H1 (cell line): ENCODE data around the gene TIAM2. TPM values are rescaled to one million over a fixed set of nuclear protein-coding genes. Genes with fewer than 3 reads are reported as not detected.

ENCODE experiments used
- CTCF ChIA-PET: fragments of 300-600 bp; sonication (Branson Sonifier 250); formaldehyde crosslinking; loops from one replicate; lab custom pipeline; 2021; ENCODE audit not compliant: partially characterized antibody; lab: Charles Lee
- POLR2A ChIA-PET: fragments of 300-600 bp; sonication (Branson Sonifier 250); formaldehyde crosslinking; loops from one replicate; lab custom pipeline; 2021; ENCODE audit warnings: inconsistent platforms; ENCODE audit not compliant: partially characterized antibody; lab: Charles Lee
- DNase-seq, 2 experiments: peaks; one replicate each; pipeline versions ENCODE4 v3.0.0 to v3.0.0-alpha.2; 2010 to 2022; ENCODE audit warnings: low spot score in 2 of 2, low read depth in 1 of 2, mixed read lengths in 1 of 2
- FAIRE-seq: peaks from 2 replicates; lab custom pipeline; 2011; peaks lifted over from hg19 to GRCh38; lab: Jason Lieb, UNC
- H2AFZ ChIP-seq: 2 replicates; pipeline ENCODE4 v1.8.1; 2012; ENCODE audit warnings: low read length, inconsistent platforms
- H2AK5ac ChIP-seq: 2 replicates; pipeline ENCODE4 v1.6.1; 2013; ENCODE audit warnings: low read depth, low read length
- H2BK120ac ChIP-seq: replicated peaks from 2 replicates; pipeline ENCODE3; 2013; ENCODE audit warnings: low read depth, low read length, inconsistent platforms
- H2BK12ac ChIP-seq: 2 replicates; pipeline ENCODE4 v1.6.1; 2013; ENCODE audit warnings: low read depth, low read length
- H2BK15ac ChIP-seq: 2 replicates; pipeline ENCODE4 v1.6.1; 2013; ENCODE audit warnings: low read length
- H2BK20ac ChIP-seq: 2 replicates; pipeline ENCODE4 v1.6.1; 2013; ENCODE audit warnings: low read length
- H2BK5ac ChIP-seq: 2 replicates; pipeline ENCODE4 v1.6.1; 2013; ENCODE audit warnings: low read depth, low read length
- H3K14ac ChIP-seq: 2 replicates; pipeline ENCODE4 v1.6.1; 2013; ENCODE audit warnings: inconsistent platforms; ENCODE audit not compliant: insufficient read length
- H3K18ac ChIP-seq: 2 replicates; pipeline ENCODE4 v1.6.1; 2013; ENCODE audit warnings: low read length; ENCODE audit errors: extremely low read depth
- H3K23ac ChIP-seq: 2 replicates; pipeline ENCODE4 v1.6.1; 2013; ENCODE audit warnings: inconsistent platforms; ENCODE audit not compliant: insufficient read length
- H3K23me2 ChIP-seq: 2 replicates; pipeline ENCODE4 v1.6.1; 2013; ENCODE audit warnings: low read depth, low read length
- H3K27ac ChIP-seq: 2 replicates; pipeline ENCODE4 v1.6.1; 2011; ENCODE audit warnings: low read depth, low read length, inconsistent platforms
- H3K27me3 ChIP-seq, 4 experiments: replicated peaks in 1 of 4; 1 replicate in 1 of 4; 2 replicates in 3 of 4; pipeline versions ENCODE4 v1.6.1 to v1.8.1; 2011 to 2013; ENCODE audit warnings: low read length in 3 of 4, mild to moderate bottlenecking in 3 of 4, inconsistent platforms in 2 of 4, mixed read lengths in 2 of 4, moderate library complexity in 1 of 4; ENCODE audit not compliant: control insufficient read depth in 3 of 4, insufficient read depth in 3 of 4; ENCODE audit errors: extremely low read depth in 1 of 4
- H3K36me3 ChIP-seq, 4 experiments: 2 replicates each; pipeline versions ENCODE4 v1.6.1 to v1.8.1; 2011 to 2013; ENCODE audit warnings: mild to moderate bottlenecking in 4 of 4, low read length in 3 of 4, moderate library complexity in 2 of 4, control low read depth in 1 of 4, inconsistent platforms in 1 of 4; ENCODE audit not compliant: insufficient read depth in 4 of 4, control insufficient read depth in 2 of 4
- H3K4ac ChIP-seq: replicated peaks from 2 replicates; pipeline ENCODE3; 2013; ENCODE audit warnings: low read length, low read depth, mixed read lengths, inconsistent platforms; ENCODE audit not compliant: insufficient read length
- H3K4me1 ChIP-seq, 4 experiments: replicated peaks in 1 of 4; 1 replicate in 1 of 4; 2 replicates in 3 of 4; pipeline versions ENCODE4 v1.6.1 to v1.8.1; 2011 to 2013; ENCODE audit warnings: low read length in 3 of 4, inconsistent platforms in 2 of 4, mixed read lengths in 1 of 4; ENCODE audit not compliant: insufficient read depth in 4 of 4, control insufficient read depth in 3 of 4
- H3K4me2 ChIP-seq, 2 experiments: 2 replicates each; pipeline versions ENCODE4 v1.6.1 to v1.8.1; 2011 to 2013; ENCODE audit warnings: low read depth in 2 of 2, low read length in 2 of 2, control low read depth in 1 of 2, inconsistent platforms in 1 of 2, mild to moderate bottlenecking in 1 of 2; ENCODE audit not compliant: insufficient read depth in 1 of 2
- H3K4me3 ChIP-seq, 4 experiments: fragments of 200-600, 300-600 bp in 1 of 4; sonication (generic), shearing (Covaris generic), sonication (Bioruptor Twin) in 1 of 4; 2 replicates each; pipeline versions ENCODE4 v1.5.1 to v1.8.1; 2011 to 2016; ENCODE audit warnings: low read length in 4 of 4, low read depth in 3 of 4, control low read depth in 2 of 4, inconsistent platforms in 2 of 4, mild to moderate bottlenecking in 2 of 4, mixed read lengths in 1 of 4, moderate library complexity in 1 of 4; ENCODE audit not compliant: insufficient read depth in 2 of 4; ENCODE audit errors: extremely low read depth in 1 of 4
- H3K56ac ChIP-seq: replicated peaks from 2 replicates; pipeline ENCODE3; 2013; ENCODE audit warnings: low read depth, mild to moderate bottlenecking, mixed read lengths, low read length, inconsistent platforms; ENCODE audit not compliant: insufficient read length
- H3K79me1 ChIP-seq: 2 replicates; pipeline ENCODE4 v1.6.1; 2013; ENCODE audit warnings: low read depth, low read length, control low read depth
- H3K79me2 ChIP-seq, 2 experiments: 2 replicates each; pipeline versions ENCODE4 v1.6.1 to v1.8.1; 2012 to 2013; ENCODE audit warnings: low read length in 2 of 2, mild to moderate bottlenecking in 2 of 2, inconsistent platforms in 1 of 2; ENCODE audit not compliant: insufficient read depth in 2 of 2, control insufficient read depth in 1 of 2
- H3K9ac ChIP-seq, 4 experiments: replicated peaks in 1 of 4; 1 replicate in 1 of 4; 2 replicates in 3 of 4; pipeline versions ENCODE4 v1.6.1 to v1.8.1; 2011 to 2013; ENCODE audit warnings: low read depth in 3 of 4, low read length in 3 of 4, control low read depth in 2 of 4, mild to moderate bottlenecking in 2 of 4, moderate library complexity in 2 of 4, inconsistent platforms in 1 of 4; ENCODE audit errors: extremely low read depth in 1 of 4
- H3K9me3 ChIP-seq, 2 experiments: 2 replicates each; pipeline versions ENCODE4 v1.6.1 to v1.8.1; 2012 to 2013; ENCODE audit warnings: mild to moderate bottlenecking in 2 of 2, moderate library complexity in 2 of 2, control low read depth in 1 of 2, inconsistent platforms in 1 of 2, low read depth in 1 of 2, low read length in 1 of 2, mixed read lengths in 1 of 2; ENCODE audit not compliant: insufficient read depth in 2 of 2
- H4K20me1 ChIP-seq, 2 experiments: replicated peaks in 1 of 2; 2 replicates each; pipeline versions ENCODE3 to v1.8.1; 2011 to 2013; ENCODE audit warnings: inconsistent platforms in 2 of 2, low read length in 2 of 2, mild to moderate bottlenecking in 1 of 2; ENCODE audit not compliant: insufficient read depth in 2 of 2, control insufficient read depth in 1 of 2
- H4K5ac ChIP-seq: 2 replicates; pipeline ENCODE4 v1.6.1; 2013; ENCODE audit warnings: low read length, low read depth, mixed read lengths, inconsistent platforms; ENCODE audit not compliant: insufficient read length
- H4K8ac ChIP-seq: 2 replicates; pipeline ENCODE4 v1.8.0; 2013; ENCODE audit warnings: mild to moderate bottlenecking, moderate library complexity, low read length, inconsistent platforms; ENCODE audit not compliant: insufficient read depth; ENCODE audit errors: extremely low read depth
- H4K91ac ChIP-seq: replicated peaks from 2 replicates; pipeline ENCODE3; 2013; ENCODE audit warnings: low read length, mixed read lengths, inconsistent platforms; ENCODE audit not compliant: insufficient read length
- HDAC2 ChIP-seq, 2 experiments: fragments of 300-600 bp in 1 of 2; sonication (generic) in 1 of 2; IDR thresholded peaks; 2 replicates each; pipeline ENCODE4 v1.6.1; 2011 to 2012; ENCODE audit warnings: low read depth in 2 of 2, low read length in 2 of 2, mild to moderate bottlenecking in 2 of 2, moderate library complexity in 2 of 2, borderline replicate concordance in 1 of 2, inconsistent platforms in 1 of 2
- KDM5A ChIP-seq: fragments of 200-600 bp; IDR thresholded peaks from 2 replicates; pipeline ENCODE4 v1.7.1; 2012; ENCODE audit warnings: mild to moderate bottlenecking, low read length, inconsistent platforms, mixed read lengths
- SIRT6 ChIP-seq: IDR thresholded peaks from one replicate; pipeline ENCODE4 v1.7.1; 2012; ENCODE audit warnings: low read length, inconsistent platforms
- WGBS, 2 experiments: shearing (Covaris generic) in 1 of 2; methylation state at CpG; one replicate each; pipeline versions ENCODE4 v1.1.6 to v1.1.7; 2013 to 2015; ENCODE audit warnings: low lambda C conversion rate in 2 of 2, mixed read lengths in 2 of 2, inconsistent platforms in 1 of 2, low coverage in 1 of 2, missing lambda C conversion rate in 1 of 2; ENCODE audit not compliant: insufficient replicate concordance in 2 of 2, insufficient coverage in 1 of 2, insufficient read length in 1 of 2; ENCODE audit errors: extremely low coverage in 1 of 2, missing lambda C conversion rate in 1 of 2; 5-methylcytosine and 5-hydroxymethylcytosine counted together
- polyA plus RNA-seq, 7 experiments: library from polyadenylated mRNA; depleted of rRNA in 3 of 7; stranded (reverse) in 5 of 7; unstranded in 2 of 7; fragments of >200 nt in 5 of 7; fragments of 200-250 nt in 2 of 7; gene quantifications; 1 replicate in 5 of 7; 2 replicates in 1 of 7; 4 replicates in 1 of 7; pipeline versions ENCODE4 v1.2.1 to v1.2.3, GENCODE V29; 2011 to 2013; ENCODE audit warnings: missing spikeins in 2 of 7, mixed read lengths in 2 of 7
- total RNA-seq: library from RNA; stranded (reverse); fragmentation: NEBNext Ultra II Directional; extraction: Animal tissue kit (Norgen Biotek cat#: 25700); gene quantifications from 2 replicates; pipeline ENCODE4 v1.2.1, GENCODE V29; 2021

Gene TIAM2
- total and polyA plus RNA-seq, 2 of the 8 experiments (the other 6 are each of a cell fraction or from before 2014, with no cell fraction given), result 7.4 to 23.9 TPM

DNA sequence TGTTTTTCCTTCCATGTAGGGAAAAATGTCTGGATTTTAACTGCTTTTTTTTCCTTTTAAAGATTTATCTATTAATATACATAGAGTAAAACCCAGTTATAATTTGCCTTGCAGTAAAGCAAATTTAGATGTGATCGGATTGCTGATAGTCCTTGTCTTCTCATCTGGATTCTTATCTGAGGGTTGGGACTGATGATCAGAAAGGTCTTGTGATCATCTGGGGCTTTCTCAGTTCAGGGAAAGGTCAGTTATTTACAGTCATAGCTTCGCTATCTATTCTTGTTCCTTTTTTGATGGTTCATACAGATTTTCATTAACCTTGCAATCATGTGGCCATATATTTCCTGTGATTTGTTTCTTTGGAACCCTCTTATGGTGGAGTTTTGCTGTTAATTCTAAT is 204.9 kb downstream of the TIAM2 start:
- H3K4me2 ChIP-seq, result no peak overlapping the region
- 98% methylated on average over 2 of the region's 2 CpGs; no CpG with 5 or more reads in 1 of the 2 experiments for WGBS, 2 experiments
- H4K20me1 ChIP-seq, result peaks cover 0 to 1% of the 10 kb centered on the region in 2 experiments
- TF ChIP-seq SIRT6 (no peak), HDAC2 (IDR thresholded peaks at IDR 0.05; ENCODE audit: borderline replicate concordance in 1 of 2, low read depth in 2 of 2, low read length in 2 of 2) (no peak), KDM5A (no peak)

More for the DNA sequence above, 204.9 kb downstream of the TIAM2 start:
- H3K23me2 ChIP-seq, result no peaks in the 10 kb centered on the region
- no peaks in the 10 kb centered on the region for H3K27me3 ChIP-seq
- no peak overlapping the region for H2BK20ac ChIP-seq
- no peak overlapping the region for H3K27ac ChIP-seq
- no peak overlapping the region for H3K18ac ChIP-seq
- ChIA-PET CTCF (no interaction called here), POLR2A (no interaction called here)
- H3K36me3 ChIP-seq, result peaks cover 0 to 4% (median 0%) of the 10 kb centered on the region in 4 experiments; a peak in 1 of 8 replicates
- H4K91ac ChIP-seq, result no peak overlapping the region
- no peak overlapping the region for H2BK120ac ChIP-seq
- H3K23ac ChIP-seq, result no peak overlapping the region
- H3K9me3 ChIP-seq, result no peaks in the 10 kb centered on the region; a peak in 1 of 4 replicates
- FAIRE-seq (no peak), DNase-seq (no peak)
- no peak overlapping the region for H2BK15ac ChIP-seq
- no peak overlapping the region for H3K4me3 ChIP-seq
- no peak overlapping the region for H3K4ac ChIP-seq
- H3K79me2 ChIP-seq, result no peaks in the 10 kb centered on the region
- H3K4me1 ChIP-seq, result no peaks in the 10 kb centered on the region
- H4K8ac ChIP-seq, result no peak overlapping the region
- H2AFZ ChIP-seq, result no peak overlapping the region
- no peak overlapping the region for H3K14ac ChIP-seq
- H4K5ac ChIP-seq, result no peak overlapping the region
- H3K79me1 ChIP-seq, result no peaks in the 10 kb centered on the region
- H3K56ac ChIP-seq, result no peak overlapping the region
- H2BK5ac ChIP-seq, result no peak overlapping the region
- H3K9ac ChIP-seq, result no peak overlapping the region
- H2AK5ac ChIP-seq, result no peak overlapping the region
- H2BK12ac ChIP-seq, result no peak overlapping the region
